ENCODE measurements around the gene PET100. TPM values are rescaled to one million over a fixed set of nuclear protein-coding genes. Genes with fewer than 3 reads are reported as not detected.

The PET100 gene
- polyA plus RNA-seq, 10 donors = 48.6 to 90.3 (median 69.3) TPM

GRCh38 chr19:7645656-7646425 is 16.2 kb downstream of the PET100 start:
- DNase-seq = no peak

DNA sequence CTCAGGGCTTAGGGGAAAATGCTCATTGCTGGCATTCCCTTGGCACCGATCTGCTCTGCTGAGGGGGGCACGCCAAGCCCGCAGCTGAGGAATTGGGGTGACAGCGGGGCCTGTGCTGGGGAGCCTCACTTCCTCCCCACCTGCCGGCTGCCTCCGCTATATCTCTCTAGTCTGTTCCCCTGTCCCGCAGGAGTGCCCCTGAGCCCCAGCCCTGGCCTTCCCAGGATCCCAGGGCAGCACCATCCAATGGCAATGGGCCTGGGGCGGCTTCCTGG is 16.8 kb downstream of the PET100 start:
- no peak for DNase-seq

DNA sequence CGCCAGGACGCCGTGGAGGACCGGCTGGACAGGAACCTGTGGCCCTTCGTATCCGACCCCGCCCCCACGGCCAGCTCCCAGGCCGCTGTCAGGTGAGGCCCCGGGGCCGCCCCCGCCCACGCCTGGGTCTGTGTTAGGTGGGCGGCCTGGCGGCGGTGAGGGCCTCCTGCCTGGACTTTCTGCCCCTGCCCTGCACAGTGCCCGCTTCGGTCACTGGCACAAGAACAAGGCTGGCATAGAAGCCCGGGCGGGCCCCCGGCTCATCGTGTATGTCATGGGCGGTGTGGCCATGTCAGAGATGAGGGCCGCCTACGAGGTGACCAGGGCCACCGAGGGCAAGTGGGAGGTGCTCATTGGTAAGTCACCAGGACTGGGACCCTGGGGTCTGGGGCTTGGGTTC is 17.6 kb downstream of the PET100 start:
- no peak for DNase-seq

GRCh38 chr19:7648265-7649014 is 18.8 kb downstream of the PET100 start:
- DNase-seq = no peak

DNA sequence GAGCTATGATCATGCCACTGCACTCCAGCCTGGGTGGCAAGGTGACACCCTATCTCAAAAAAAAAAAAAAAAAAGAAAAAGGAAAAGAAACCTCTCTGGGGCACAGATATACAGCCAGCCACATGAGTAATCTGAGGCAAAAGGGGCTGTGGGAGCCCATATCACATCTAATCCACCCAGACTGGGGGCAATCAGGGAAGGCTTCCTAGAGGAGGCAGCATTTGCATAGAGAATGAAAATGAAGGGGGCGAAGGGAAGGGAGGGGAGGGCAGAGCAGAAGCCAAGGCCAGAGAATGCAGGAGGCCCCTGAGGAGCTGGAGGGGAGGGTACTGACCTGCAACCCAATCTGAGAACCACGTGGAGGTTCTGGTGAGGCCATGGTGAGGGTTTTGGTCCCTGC is 20.6 kb downstream of the PET100 start:
- no peak for DNase-seq

DNA sequence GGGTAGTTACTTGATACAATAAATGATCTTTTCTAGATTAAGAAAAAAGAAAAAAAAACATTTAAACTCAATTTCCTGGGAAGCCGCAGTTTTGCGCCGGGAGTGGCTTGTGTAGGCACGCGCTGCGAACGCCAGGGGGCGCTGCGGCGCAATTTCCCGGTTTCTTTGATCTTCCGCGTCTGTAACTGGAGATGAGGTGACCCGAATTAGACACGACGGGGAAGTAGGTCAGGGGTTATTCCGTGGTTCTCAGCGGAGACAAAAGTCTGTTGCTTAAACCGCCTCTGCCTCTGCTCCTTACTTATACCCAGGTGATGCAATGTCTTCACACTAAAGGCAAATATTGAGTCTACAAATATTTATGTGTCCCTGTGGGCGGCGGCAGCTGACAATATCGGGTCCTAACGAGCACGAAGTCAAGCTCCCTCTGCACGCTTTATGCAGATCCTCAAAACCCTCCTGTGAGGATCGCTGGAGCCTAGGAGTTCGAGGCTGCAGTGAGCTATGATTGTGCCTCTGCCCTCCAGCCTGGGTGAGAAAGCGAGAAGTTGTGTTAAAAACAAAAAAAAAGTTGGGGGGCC is 22.6 kb downstream of the PET100 start:
- DNase-seq = peak; percentile 70 to 87 (median 85)

DNA sequence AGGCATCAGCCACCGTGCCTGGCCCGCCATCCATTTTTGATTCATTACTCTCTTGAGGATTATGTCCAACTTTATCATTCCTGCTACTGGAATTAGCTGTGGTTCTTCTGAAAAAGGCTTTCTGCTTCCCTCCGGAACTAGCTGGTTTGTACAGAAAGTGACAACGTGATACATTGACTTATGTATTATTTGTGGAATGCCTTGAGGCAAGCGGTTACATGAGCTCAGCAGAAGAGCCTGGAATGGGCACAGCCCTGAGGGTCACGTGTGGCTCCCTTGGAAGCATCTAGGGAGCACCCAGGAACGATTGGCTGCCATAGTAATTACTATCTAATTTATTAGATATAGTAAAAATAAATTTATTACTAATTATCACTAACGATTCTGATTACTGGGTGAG is 24.8 kb downstream of the PET100 start:
- DNase-seq = no peak

GRCh38 chr19:7655581-7655980 is 26.0 kb downstream of the PET100 start:
- DNase-seq = no peak

DNA sequence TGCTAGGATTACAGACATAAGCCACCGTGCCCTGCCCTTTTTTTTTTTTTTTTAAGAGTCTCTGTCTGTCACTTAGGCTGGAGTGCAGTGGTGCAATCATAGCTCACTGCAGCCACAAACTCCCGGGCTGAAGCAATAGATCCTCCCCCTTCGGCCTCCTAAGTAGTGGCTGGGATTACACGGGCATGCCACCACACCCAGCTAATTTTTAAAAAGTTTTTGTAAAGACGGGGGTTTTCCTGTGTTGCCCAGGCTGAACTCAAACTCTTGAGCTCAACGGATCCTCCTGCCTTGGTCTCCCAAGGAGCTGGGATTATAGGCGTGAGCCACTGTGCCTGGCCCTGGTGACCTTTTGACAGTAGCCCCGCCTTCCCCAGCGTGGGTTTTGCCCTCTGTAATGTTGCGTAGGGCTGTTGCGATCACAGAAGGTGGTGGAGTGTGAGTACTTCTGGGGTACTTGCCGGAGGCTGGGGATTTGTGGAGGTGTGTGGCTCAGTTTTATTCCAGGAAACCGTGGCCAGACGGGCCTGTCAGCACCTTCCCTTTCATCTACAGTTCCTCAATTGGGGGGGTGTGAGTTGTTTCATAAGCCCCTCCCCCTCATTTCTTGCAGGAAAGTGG is 27.6 kb downstream of the PET100 start:
- no peak for DNase-seq

GRCh38 chr19:7658219-7658686 is 28.7 kb downstream of the PET100 start:
- no peak for DNase-seq

- DNase-seq = no peak
These were observed 32.3 kb downstream of the PET100 start for GRCh38 chr19:7661744-7662538.

DNA sequence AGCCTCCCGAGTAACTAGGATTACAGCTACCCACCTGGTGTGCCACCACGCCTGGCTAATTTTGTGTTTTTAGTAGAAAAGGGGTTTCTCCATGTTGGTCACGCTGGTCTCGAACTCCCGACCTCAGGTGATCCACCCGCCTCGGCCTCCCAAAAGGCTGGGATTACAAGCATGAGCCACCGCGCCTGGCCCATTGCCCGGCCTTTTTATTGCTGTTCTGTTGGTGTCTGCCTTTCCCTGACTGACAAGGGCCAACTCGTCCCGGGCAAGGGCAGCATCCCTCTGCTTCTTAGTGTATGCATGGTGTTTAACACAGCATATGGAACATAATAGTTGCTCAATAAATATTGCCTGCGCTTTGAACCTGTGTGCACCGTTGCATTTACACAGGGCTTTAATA is 33.1 kb downstream of the PET100 start:
- DNase-seq = no peak

DNA sequence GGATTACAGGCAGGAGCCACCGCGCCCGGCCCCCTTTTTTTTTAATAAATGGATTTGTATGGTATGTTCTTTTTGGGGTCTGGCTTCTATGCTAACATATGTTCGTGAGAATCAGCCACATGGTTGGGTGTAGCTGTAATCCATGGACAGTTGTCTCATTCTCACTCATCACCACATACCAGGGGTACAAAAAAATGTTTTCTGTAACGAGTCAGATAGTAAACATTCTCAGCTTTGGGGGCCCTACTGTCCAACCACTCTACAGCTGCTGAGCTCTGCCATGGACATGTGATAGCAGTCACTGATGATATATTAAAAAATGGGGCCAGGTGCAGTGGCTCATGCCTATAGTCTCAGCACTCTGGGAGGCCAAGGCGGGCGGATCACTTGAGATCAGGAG is 34.1 kb downstream of the PET100 start:
- DNase-seq = no peak

- peak; percentile 69 to 89 (median 80) for DNase-seq
These were observed 35.5 kb downstream of the PET100 start for GRCh38 chr19:7665076-7665475.

- no peak for DNase-seq
These were observed 39.2 kb downstream of the PET100 start, which contains the start of gene RETN for GRCh38 chr19:7668842-7669241. TSS of gene RETN (plus strand) at chr19:7669049. CDS start at chr19:7669327, 278 bp downstream.

GRCh38 chr19:7669641-7670040 is 40.0 kb downstream of the PET100 start:
- no peak for DNase-seq

GRCh38 chr19:7670150-7670783 is 40.7 kb downstream of the PET100 start:
- DNase-seq = peak in 2 of 3 donors; percentile 39 to 41

GRCh38 chr19:7670790-7671189 is 41.2 kb downstream of the PET100 start:
- DNase-seq = no peak

GRCh38 chr19:7672522-7672921 is 42.9 kb downstream of the PET100 start:
- no peak for DNase-seq

- DNase-seq = peak in 2 of 3 donors; percentile 40 to 67
These were observed 44.7 kb downstream of the PET100 start for GRCh38 chr19:7674010-7675005.
